Mesenchymal stem cell (in vitro differentiated cells and primary cell): ENCODE data around the gene CBLB.

Experiments used
- DNase-seq: peaks from one replicate; pipeline ENCODE4 v3.0.0-alpha.2; 2013
- H2AFZ ChIP-seq: one replicate; pipeline ENCODE4 v1.6.1; 2013; ENCODE audit warnings: low read depth, mild to moderate bottlenecking, control low read depth, inconsistent platforms, low read length, moderate library complexity
- H2AK5ac ChIP-seq: 2 replicates; pipeline ENCODE4 v1.6.1; 2013; ENCODE audit warnings: low read length, moderate library complexity, mild to moderate bottlenecking, inconsistent platforms; ENCODE audit not compliant: severe bottlenecking
- H2BK120ac ChIP-seq: one replicate; pipeline ENCODE4 v1.6.1; 2013; ENCODE audit warnings: low read depth, mild to moderate bottlenecking, inconsistent platforms, low read length, moderate library complexity
- H2BK12ac ChIP-seq, 2 experiments: one replicate each; pipeline ENCODE4 v1.6.1; 2013; ENCODE audit warnings: inconsistent platforms in 2 of 2, low read length in 2 of 2, mild to moderate bottlenecking in 2 of 2, moderate library complexity in 2 of 2, control low read depth in 1 of 2
- H2BK15ac ChIP-seq: one replicate; pipeline ENCODE4 v1.6.1; 2013; ENCODE audit warnings: mild to moderate bottlenecking, low read depth, inconsistent platforms; ENCODE audit not compliant: poor library complexity, severe bottlenecking
- H2BK5ac ChIP-seq: 2 replicates; pipeline ENCODE4 v1.6.1; 2013; ENCODE audit warnings: low read depth, mild to moderate bottlenecking, low read length, control low read depth, inconsistent platforms; ENCODE audit not compliant: poor library complexity, severe bottlenecking
- H3K14ac ChIP-seq, 2 experiments: one replicate each; pipeline ENCODE4 v1.6.1; 2013; ENCODE audit warnings: inconsistent platforms in 2 of 2, low read length in 2 of 2, control low read depth in 1 of 2, mild to moderate bottlenecking in 1 of 2, moderate library complexity in 1 of 2
- H3K18ac ChIP-seq, 2 experiments: one replicate each; pipeline ENCODE4 v1.6.1; 2013; ENCODE audit warnings: inconsistent platforms in 2 of 2, low read length in 2 of 2, control low read depth in 1 of 2, low read depth in 1 of 2, mild to moderate bottlenecking in 1 of 2
- H3K23ac ChIP-seq, 2 experiments: one replicate each; pipeline ENCODE4 v1.6.1; 2013; ENCODE audit warnings: inconsistent platforms in 2 of 2, low read length in 2 of 2, mild to moderate bottlenecking in 2 of 2, moderate library complexity in 2 of 2, control low read depth in 1 of 2
- H3K27ac ChIP-seq: 2 replicates; pipeline ENCODE4 v1.5.1; 2013; ENCODE audit warnings: mild to moderate bottlenecking, moderate library complexity, low read length, control low read depth, inconsistent platforms; ENCODE audit not compliant: poor library complexity, severe bottlenecking
- H3K27me3 ChIP-seq, 2 experiments: 2 replicates each; pipeline versions ENCODE4 v1.6.1 to v1.7.0; 2013; ENCODE audit warnings: low read length in 2 of 2, mild to moderate bottlenecking in 2 of 2, moderate library complexity in 2 of 2, control low read depth in 1 of 2, inconsistent platforms in 1 of 2; ENCODE audit not compliant: control insufficient read depth in 1 of 2, insufficient read depth in 1 of 2
- H3K36me3 ChIP-seq, 2 experiments: 2 replicates each; pipeline versions ENCODE4 v1.6.1 to v1.7.0; 2013; ENCODE audit warnings: low read length in 2 of 2, control low read depth in 1 of 2, inconsistent platforms in 1 of 2, low read depth in 1 of 2, mild to moderate bottlenecking in 1 of 2; ENCODE audit not compliant: insufficient read depth in 2 of 2, control insufficient read depth in 1 of 2
- H3K4ac ChIP-seq, 2 experiments: one replicate each; pipeline ENCODE4 v1.6.1; 2013; ENCODE audit warnings: inconsistent platforms in 2 of 2, low read length in 2 of 2, mild to moderate bottlenecking in 2 of 2, moderate library complexity in 2 of 2, control low read depth in 1 of 2, low read depth in 1 of 2
- H3K4me1 ChIP-seq: 2 replicates; pipeline ENCODE4 v1.6.1; 2013; ENCODE audit warnings: low read depth, low read length, control low read depth; ENCODE audit not compliant: control insufficient read depth, insufficient read depth
- H3K4me2 ChIP-seq: 2 replicates; pipeline ENCODE4 v1.6.1; 2013; ENCODE audit warnings: low read length, mild to moderate bottlenecking, inconsistent platforms; ENCODE audit not compliant: poor library complexity, severe bottlenecking
- H3K4me3 ChIP-seq, 2 experiments: 2 replicates each; pipeline versions ENCODE4 v1.5.1 to v1.7.0; 2013; ENCODE audit warnings: low read length in 2 of 2, mild to moderate bottlenecking in 2 of 2, control low read depth in 1 of 2, low read depth in 1 of 2; ENCODE audit not compliant: insufficient read depth in 1 of 2
- H3K79me1 ChIP-seq: replicated peaks from 2 replicates; pipeline ENCODE4 v1.6.1; 2013; ENCODE audit warnings: mild to moderate bottlenecking, control low read depth, low read length, inconsistent platforms; ENCODE audit not compliant: poor library complexity, severe bottlenecking
- H3K9ac ChIP-seq: 2 replicates; pipeline ENCODE4 v1.7.0; 2013; ENCODE audit warnings: mild to moderate bottlenecking, low read length, moderate library complexity
- H3K9me3 ChIP-seq: 2 replicates; pipeline ENCODE4 v1.7.0; 2013; ENCODE audit warnings: mild to moderate bottlenecking, low read length; ENCODE audit not compliant: control insufficient read depth
- H4K8ac ChIP-seq: one replicate; pipeline ENCODE4 v1.6.1; 2013; ENCODE audit warnings: inconsistent platforms, mild to moderate bottlenecking, low read length, moderate library complexity
- H4K91ac ChIP-seq: one replicate; pipeline ENCODE4 v1.6.1; 2013; ENCODE audit warnings: mild to moderate bottlenecking, low read length, inconsistent platforms
- WGBS: methylation state at CpG from one replicate; pipeline ENCODE4 v1.1.7; 2013; ENCODE audit warnings: mixed read lengths; 5-methylcytosine and 5-hydroxymethylcytosine counted together

Gene CBLB

DNA sequence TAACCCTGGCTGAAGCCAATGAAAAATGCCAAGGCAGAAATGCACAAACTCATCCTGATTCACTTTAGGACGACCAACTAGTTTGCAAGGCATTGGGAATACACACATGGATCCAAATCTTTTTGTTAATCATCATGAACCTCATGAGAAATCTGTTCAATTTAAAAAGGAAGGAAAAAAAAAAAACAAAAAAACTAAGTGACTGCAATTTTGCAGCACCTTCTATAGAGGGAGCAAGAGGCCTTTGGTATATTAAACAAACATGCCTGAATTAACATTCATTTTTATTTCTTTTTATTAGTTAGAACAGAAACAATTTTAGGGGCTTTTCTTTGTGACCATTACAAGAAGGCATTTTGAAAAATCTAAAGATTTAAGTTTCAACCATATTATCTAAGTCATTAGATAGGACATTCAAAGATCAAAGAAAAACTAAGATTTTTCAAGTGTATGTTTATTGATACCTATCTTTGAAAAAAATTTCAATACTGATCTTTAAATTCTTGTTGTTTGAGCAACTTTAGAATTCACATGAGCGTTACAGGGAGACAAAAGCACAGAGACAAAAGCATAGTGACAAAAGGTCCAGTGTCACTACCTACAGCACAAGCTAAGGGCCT is 182.4 kb downstream of the CBLB start:
- Histone ChIP-seq H2BK120ac (no peak overlapping the region), H2BK12ac (no peak overlapping the region), H3K9me3 (no peaks in the 10 kb centered on the region), H2BK15ac (no peak overlapping the region), H3K27ac (no peak overlapping the region), H3K23ac (no peak overlapping the region), H3K4me2 (no peak overlapping the region), H2AK5ac (no peak overlapping the region), H3K27me3 (no peaks in the 10 kb centered on the region), H3K36me3 (peaks cover 1 to 71% of the 10 kb centered on the region in 2 experiments), H3K4me3 (no peak overlapping the region), H4K8ac (no peak overlapping the region), H2AFZ (no peak overlapping the region), H3K14ac (no peak overlapping the region), H3K4ac (no peak overlapping the region), H4K91ac (no peak overlapping the region), H3K79me1 (no peaks in the 10 kb centered on the region), H3K9ac (peak overlapping the region; percentile 70), H3K4me1 (no peaks in the 10 kb centered on the region), H2BK5ac (no peak overlapping the region), H3K18ac (no peak overlapping the region)
- 31% methylated on average over 2 of the region's 2 CpGs for WGBS
- peak; percentile 35 for DNase-seq

DNA sequence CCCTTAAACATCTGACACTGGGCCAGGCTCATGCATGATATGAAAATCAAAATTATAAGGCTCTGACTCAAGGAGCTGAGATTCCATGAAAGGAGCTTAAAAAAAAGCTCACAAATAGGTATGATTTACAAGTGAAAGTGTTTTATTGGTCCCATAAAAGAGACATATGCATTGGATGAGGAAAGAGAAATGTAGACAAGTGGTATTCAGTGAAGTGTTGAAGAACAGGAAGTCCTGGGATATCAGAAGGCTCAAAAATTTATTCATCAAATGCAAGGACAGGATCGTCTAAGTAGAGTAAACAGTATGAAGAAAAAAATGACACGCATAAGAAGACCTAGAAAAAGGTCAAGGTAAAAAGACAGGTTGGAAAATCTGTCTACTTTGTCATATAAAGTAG is 188.9 kb downstream of the CBLB start:
- DNase-seq: no peak
- Histone ChIP-seq H3K18ac (no peak overlapping the region), H2AFZ (no peak overlapping the region), H2AK5ac (no peak overlapping the region), H3K79me1 (no peaks in the 10 kb centered on the region), H2BK120ac (no peak overlapping the region), H3K36me3 (peaks cover 8 to 96% of the 10 kb centered on the region in 2 experiments), H3K23ac (no peak overlapping the region), H4K91ac (no peak overlapping the region), H3K4ac (no peak overlapping the region), H3K4me2 (no peak overlapping the region), H3K4me3 (no peak overlapping the region), H3K27ac (no peak overlapping the region), H3K14ac (no peak overlapping the region), H3K9me3 (no peaks in the 10 kb centered on the region), H2BK15ac (no peak overlapping the region), H3K9ac (no peak overlapping the region), H3K27me3 (no peaks in the 10 kb centered on the region), H2BK12ac (no peak overlapping the region), H4K8ac (no peak overlapping the region), H2BK5ac (no peak overlapping the region), H3K4me1 (no peaks in the 10 kb centered on the region)
- 100% methylated on average over 2 of the region's 2 CpGs for WGBS

DNA sequence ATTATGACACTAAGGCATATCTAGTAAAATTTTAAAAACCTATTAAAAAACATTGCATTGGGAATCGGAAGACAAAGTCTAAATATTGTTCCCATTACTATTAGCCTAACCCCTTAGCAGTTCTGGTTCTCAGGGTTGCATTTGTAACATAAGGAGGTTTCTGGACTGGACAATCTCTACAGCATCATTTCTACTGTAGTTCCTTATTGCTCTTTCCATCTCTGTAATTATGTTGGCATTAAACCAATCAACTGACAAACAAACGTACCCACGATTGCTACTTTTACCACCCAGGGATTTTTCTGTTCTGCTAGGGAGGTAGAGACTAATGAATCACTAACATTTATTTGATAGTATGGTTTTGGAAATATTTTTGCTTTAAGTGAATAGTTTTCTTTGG is 190.8 kb downstream of the CBLB start:
- no peak overlapping the region for H3K27ac ChIP-seq
- no peak overlapping the region for H3K14ac ChIP-seq
- no peak overlapping the region for H3K4me2 ChIP-seq
- no peaks in the 10 kb centered on the region for H3K9me3 ChIP-seq
- no peak overlapping the region for H3K4ac ChIP-seq
- peaks cover 10 to 99% of the 10 kb centered on the region in 2 experiments for H3K36me3 ChIP-seq
- 100% methylated on average over 1 of the region's 3 CpGs for WGBS
- H3K4me1 ChIP-seq: no peaks in the 10 kb centered on the region
- peaks cover 1% of the 10 kb centered on the region for H3K79me1 ChIP-seq
- H2AK5ac ChIP-seq: no peak overlapping the region
- no peak overlapping the region for H2AFZ ChIP-seq
- no peak overlapping the region for H3K18ac ChIP-seq
- H3K23ac ChIP-seq: no peak overlapping the region
- no peaks in the 10 kb centered on the region for H3K27me3 ChIP-seq
- no peak overlapping the region for H4K8ac ChIP-seq
- no peak overlapping the region for H2BK15ac ChIP-seq
- H3K9ac ChIP-seq: no peak overlapping the region
- no peak overlapping the region for H4K91ac ChIP-seq
- H2BK120ac ChIP-seq: no peak overlapping the region
- H3K4me3 ChIP-seq: no peak overlapping the region
- DNase-seq: no peak
- no peak overlapping the region for H2BK5ac ChIP-seq
- no peak overlapping the region for H2BK12ac ChIP-seq

DNA sequence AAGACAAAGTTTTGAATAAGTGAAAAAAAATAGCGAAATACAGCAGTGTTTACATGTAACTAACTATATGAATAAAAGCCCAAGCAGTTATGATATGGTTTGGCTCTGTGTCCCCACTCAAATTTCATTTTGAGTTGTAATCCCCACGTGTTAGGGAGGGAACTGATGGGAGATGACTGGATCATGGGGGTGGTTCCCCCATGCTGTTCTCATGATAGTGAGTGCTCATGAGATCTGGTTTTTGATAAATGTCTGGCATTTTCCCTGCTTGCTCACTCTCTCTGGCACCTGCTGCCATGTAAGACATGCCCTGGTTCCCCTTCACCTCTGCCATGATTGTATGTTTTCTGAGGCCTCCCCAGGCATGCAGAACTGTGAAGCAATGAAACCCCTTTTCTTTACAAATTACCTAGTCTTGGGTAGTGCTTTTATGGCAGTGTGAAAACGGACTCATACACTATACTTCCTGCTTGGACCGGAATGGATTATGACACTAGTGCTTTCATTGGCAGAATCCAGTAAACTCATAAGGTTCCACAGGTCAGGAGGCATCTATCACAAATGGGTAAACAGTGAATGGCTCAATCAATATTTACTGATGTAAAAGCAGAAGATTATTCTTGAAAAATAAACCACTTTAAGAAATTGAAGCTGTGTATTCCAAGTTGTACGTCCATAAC is 192.1 kb downstream of the CBLB start:
- 98% methylated on average over 3 of the region's 5 CpGs for WGBS
- no peaks in the 10 kb centered on the region for H3K4me1 ChIP-seq
- H3K9me3 ChIP-seq: no peaks in the 10 kb centered on the region
- peaks cover 1% of the 10 kb centered on the region for H3K79me1 ChIP-seq
- H3K14ac ChIP-seq: no peak overlapping the region
- no peak overlapping the region for H4K91ac ChIP-seq
- H3K23ac ChIP-seq: no peak overlapping the region
- H2BK12ac ChIP-seq: no peak overlapping the region
- no peak for DNase-seq
- H2AFZ ChIP-seq: no peak overlapping the region
- H4K8ac ChIP-seq: no peak overlapping the region
- H3K27me3 ChIP-seq: no peaks in the 10 kb centered on the region
- no peak overlapping the region for H3K27ac ChIP-seq
- no peak overlapping the region for H2BK5ac ChIP-seq
- H3K9ac ChIP-seq: no peak overlapping the region
- H3K18ac ChIP-seq: no peak overlapping the region
- H2BK15ac ChIP-seq: no peak overlapping the region
- no peak overlapping the region for H2AK5ac ChIP-seq
- H3K4me2 ChIP-seq: no peak overlapping the region
- H3K4me3 ChIP-seq: no peak overlapping the region
- H3K36me3 ChIP-seq: peaks cover 11 to 99% of the 10 kb centered on the region in 2 experiments
- no peak overlapping the region for H2BK120ac ChIP-seq
- no peak overlapping the region for H3K4ac ChIP-seq
